ENCODE results near the gene CD9. TPM values are rescaled to one million over a fixed set of nuclear protein-coding genes. Genes with fewer than 3 reads are reported as not detected.

Gene CD9
- total and polyA plus RNA-seq, 2 of the 8 experiments (the other 6 are each of a cell fraction or from before 2014, with no cell fraction given): 168 to 319 TPM

DNA sequence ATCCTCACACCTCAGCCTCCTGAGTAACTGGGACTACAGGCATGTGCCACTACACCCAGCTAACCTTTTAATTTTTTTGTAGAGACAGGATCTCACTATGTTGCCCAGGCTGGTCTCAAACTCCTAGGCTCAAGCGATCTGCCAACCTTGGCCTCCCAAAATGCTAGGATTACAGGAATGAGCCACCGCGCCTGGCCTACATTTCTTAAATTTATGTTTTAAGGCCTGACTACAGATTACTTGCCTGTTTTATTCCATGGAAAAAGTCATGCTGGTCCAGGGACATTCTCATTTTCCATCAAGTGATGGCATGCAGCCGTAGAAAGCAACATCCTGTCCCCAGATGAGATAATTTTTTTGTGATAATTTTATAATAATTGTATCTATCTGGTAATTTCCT is 6.1 kb downstream of the CD9 start:
- no peak overlapping the region; a peak in 1 of 4 replicates for H3K4me2 ChIP-seq (ENCODE audit: insufficient read depth in 1 of 2, low read depth in 2 of 2, low read length in 2 of 2)
- no peaks in the 10 kb centered on the region for H3K36me3 ChIP-seq (ENCODE audit: control insufficient read depth in 2 of 4, insufficient read depth in 4 of 4, low read length in 3 of 4)
- DNase-seq (ENCODE audit: low read depth in 1 of 2, low spot score in 2 of 2): no peak
- no peak overlapping the region for H4K8ac ChIP-seq (ENCODE audit: extremely low read depth, insufficient read depth, low read length)
- H2AK5ac ChIP-seq (ENCODE audit: low read depth, low read length): no peak overlapping the region
- H4K20me1 ChIP-seq (replicated peaks in 1 of 2; ENCODE audit: control insufficient read depth in 1 of 2, insufficient read depth in 2 of 2, low read length in 2 of 2): peaks cover 0 to 4% of the 10 kb centered on the region in 2 experiments
- H3K14ac ChIP-seq (ENCODE audit: insufficient read length): no peak overlapping the region
- H3K79me1 ChIP-seq (ENCODE audit: low read depth, low read length): peaks cover 16% of the 10 kb centered on the region; the same call in 1 of the 2 replicates
- H3K23ac ChIP-seq (ENCODE audit: insufficient read length): no peak overlapping the region
- no peak overlapping the region for H3K18ac ChIP-seq (ENCODE audit: extremely low read depth, low read length)
- H4K5ac ChIP-seq (ENCODE audit: insufficient read length, low read depth, low read length): no peak overlapping the region
- no peak overlapping the region for H2BK15ac ChIP-seq (ENCODE audit: low read length)
- no peak overlapping the region for H3K4ac ChIP-seq (replicated peaks; ENCODE audit: insufficient read length, low read depth, low read length)
- CTCF ChIA-PET (ENCODE audit: partially characterized antibody): interaction anchor here (0.5 to 26.9 kb wide), 8 partner anchors 11 to 69 kb away, joined by 3 to 433 read pairs (median 8); no protein-coding TSS in a partner anchor
- no peaks in the 10 kb centered on the region for H3K9me3 ChIP-seq (ENCODE audit: insufficient read depth in 2 of 2, low read depth in 1 of 2, low read length in 1 of 2)
- H2BK12ac ChIP-seq (ENCODE audit: low read depth, low read length): no peak overlapping the region
- no peak overlapping the region for H2BK120ac ChIP-seq (replicated peaks; ENCODE audit: low read depth, low read length)
- FAIRE-seq: no peak
- no peak overlapping the region for H3K9ac ChIP-seq (replicated peaks in 1 of 4; ENCODE audit: extremely low read depth in 1 of 4, low read depth in 3 of 4, low read length in 3 of 4)
- WGBS, 2 experiments (ENCODE audit: extremely low coverage in 1 of 2, insufficient coverage in 1 of 2, insufficient read length in 1 of 2, insufficient replicate concordance in 2 of 2, low coverage in 1 of 2, low lambda C conversion rate in 2 of 2, missing lambda C conversion rate in 1 of 2): 92% methylated on average over 4 of the region's 4 CpGs; no CpG with 5 or more reads in 1 of the 2 experiments
- H3K56ac ChIP-seq (replicated peaks; ENCODE audit: insufficient read length, low read depth, low read length): no peak overlapping the region
- peaks cover 7 to 78% of the 10 kb centered on the region in 2 experiments; a peak in 3 of 4 replicates for H3K79me2 ChIP-seq (ENCODE audit: control insufficient read depth in 1 of 2, insufficient read depth in 2 of 2, low read length in 2 of 2)
- TF ChIP-seq MAX (IDR thresholded peaks at IDR 0.05): 0 out of 2 replicates have a peak, but pooled peaks have one; percentile 11
- no peak for TF ChIP-seq YY1 (IDR thresholded peaks at IDR 0.05; ENCODE audit: low read depth, low read length)
- no peak for TF ChIP-seq SIX5 (IDR thresholded peaks at IDR 0.05; ENCODE audit: low read depth, low read length)
- H3K4me3 ChIP-seq (ENCODE audit: extremely low read depth in 1 of 4, insufficient read depth in 2 of 4, low read depth in 3 of 4, low read length in 4 of 4): no peak overlapping the region
- POLR2A ChIA-PET (ENCODE audit: partially characterized antibody): interaction anchor here (1.1 to 11.6 kb wide), 2 partner anchors 7 to 74 kb away, joined by 3 to 203 read pairs; no protein-coding TSS in a partner anchor
- no peak overlapping the region for H4K91ac ChIP-seq (replicated peaks; ENCODE audit: insufficient read length, low read length)
- no peak overlapping the region for H3K27ac ChIP-seq (ENCODE audit: low read depth, low read length)
- peaks cover 2% of the 10 kb centered on the region; the same call in 1 of the 2 replicates for H3K23me2 ChIP-seq (ENCODE audit: low read depth, low read length)
- no peaks in the 10 kb centered on the region; a peak in 1 of 7 replicates for H3K27me3 ChIP-seq (replicated peaks in 1 of 4; ENCODE audit: control insufficient read depth in 3 of 4, extremely low read depth in 1 of 4, insufficient read depth in 3 of 4, low read length in 3 of 4)
- H2AFZ ChIP-seq (ENCODE audit: low read length): no peak overlapping the region
- H2BK5ac ChIP-seq (ENCODE audit: low read depth, low read length): peak overlapping the region; percentile 99
- peaks cover 22 to 52% (median 36%) of the 10 kb centered on the region in 4 experiments for H3K4me1 ChIP-seq (replicated peaks in 1 of 4; ENCODE audit: control insufficient read depth in 3 of 4, insufficient read depth in 4 of 4, low read length in 3 of 4)
- H2BK20ac ChIP-seq (ENCODE audit: low read length): no peak overlapping the region

Measured in H1 (cell line).